Placental pericyte (primary cell): ENCODE results near the gene CCDC186. TPM values are rescaled to one million over a fixed set of nuclear protein-coding genes. Genes with fewer than 3 reads are reported as not detected.

Experiments
- small RNA-seq: library from RNA; depleted of rRNA; stranded (forward); fragments of <200 nt; gene quantifications from one replicate; pipeline ENCODE3, GENCODE V24; 2012; ENCODE audit warnings: low replicate concordance
- total RNA-seq: library from RNA; depleted of rRNA; stranded (reverse); fragments of >200 nt; gene quantifications from 2 replicates; pipeline ENCODE4 v1.2.3, GENCODE V29; 2012

The CCDC186 gene
- total RNA-seq: 22.5 and 25.8 TPM in 2 replicates

GRCh38 chr10:114173921-114174694, at the start of gene CCDC186:
Gene CCDC186 (minus strand): TSS chr10:114174203. CDS start chr10:114163268, 10,935 bp downstream.

GRCh38 chr10:114179148-114179547, 5.1 kb upstream of the CCDC186 start, which contains the start of gene TDRD1:
Gene TDRD1 (plus strand): TSS chr10:114179353. CDS start chr10:114187832, 8,479 bp downstream.

Small RNAs within 50 kb of the gene (small RNA-seq; reads per million reads assigned to genes)
- not detected for gene RF02277
- gene RNU6-709P: not detected

Other genes starting within 250 kb of the CCDC186 start
- not detected in 2 replicates for gene ADRB1, start 130.3 kb downstream of the CCDC186 start, total RNA-seq
- 0.44 TPM in 1 of 2 replicates, not detected in the other for gene TDRD1, start 5.2 kb upstream of the CCDC186 start, total RNA-seq
- gene VWA2, start 65.1 kb upstream of the CCDC186 start, total RNA-seq: 0.43 and 1.5 TPM in 2 replicates
- 12.6 and 62.2 TPM in 2 replicates for gene AFAP1L2, start 230.3 kb upstream of the CCDC186 start, total RNA-seq